Uterus (tissue), 2 donors: ENCODE measurements around the gene RASL11B.

Source experiments
- POLR2A ChIP-seq, 2 donors: fragments of 450-650 bp; IDR thresholded peaks; one replicate each; pipeline ENCODE4 v1.6.1; 2016; ENCODE audit warnings: antibody characterized with exemption in 2 of 2, mild to moderate bottlenecking in 1 of 2, moderate library complexity in 1 of 2
- TF ChIP-seq, protein P1 (sequence below), 4 experiments: fragments of 200-600 bp in 2 of 4; fragments of 450-650 bp in 2 of 4; sonication (generic) in 2 of 4; IDR thresholded peaks; one replicate each; pipeline ENCODE4 v1.5.1; 2016 to 2019; ENCODE audit warnings: antibody characterized with exemption in 4 of 4, mild to moderate bottlenecking in 2 of 4, moderate library complexity in 1 of 4

- TF ChIP-seq, protein P1, sequence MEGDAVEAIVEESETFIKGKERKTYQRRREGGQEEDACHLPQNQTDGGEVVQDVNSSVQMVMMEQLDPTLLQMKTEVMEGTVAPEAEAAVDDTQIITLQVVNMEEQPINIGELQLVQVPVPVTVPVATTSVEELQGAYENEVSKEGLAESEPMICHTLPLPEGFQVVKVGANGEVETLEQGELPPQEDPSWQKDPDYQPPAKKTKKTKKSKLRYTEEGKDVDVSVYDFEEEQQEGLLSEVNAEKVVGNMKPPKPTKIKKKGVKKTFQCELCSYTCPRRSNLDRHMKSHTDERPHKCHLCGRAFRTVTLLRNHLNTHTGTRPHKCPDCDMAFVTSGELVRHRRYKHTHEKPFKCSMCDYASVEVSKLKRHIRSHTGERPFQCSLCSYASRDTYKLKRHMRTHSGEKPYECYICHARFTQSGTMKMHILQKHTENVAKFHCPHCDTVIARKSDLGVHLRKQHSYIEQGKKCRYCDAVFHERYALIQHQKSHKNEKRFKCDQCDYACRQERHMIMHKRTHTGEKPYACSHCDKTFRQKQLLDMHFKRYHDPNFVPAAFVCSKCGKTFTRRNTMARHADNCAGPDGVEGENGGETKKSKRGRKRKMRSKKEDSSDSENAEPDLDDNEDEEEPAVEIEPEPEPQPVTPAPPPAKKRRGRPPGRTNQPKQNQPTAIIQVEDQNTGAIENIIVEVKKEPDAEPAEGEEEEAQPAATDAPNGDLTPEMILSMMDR (IDR thresholded peaks at IDR 0.05): no peak
- TF ChIP-seq POLR2A (IDR thresholded peaks at IDR 0.05): no peak
These were observed 19.3 kb upstream of the RASL11B start for GRCh38 chr4:52842792-52843191.
